Measurements from ENCODE around the gene RASGRF2.

GRCh38 chr5:81014348-81014747, 54.2 kb downstream of the RASGRF2 start:
- no peak for TF ChIP-seq EP300 (IDR thresholded peaks at IDR 0.05; ENCODE audit: low read depth)
- TF ChIP-seq, protein P1, sequence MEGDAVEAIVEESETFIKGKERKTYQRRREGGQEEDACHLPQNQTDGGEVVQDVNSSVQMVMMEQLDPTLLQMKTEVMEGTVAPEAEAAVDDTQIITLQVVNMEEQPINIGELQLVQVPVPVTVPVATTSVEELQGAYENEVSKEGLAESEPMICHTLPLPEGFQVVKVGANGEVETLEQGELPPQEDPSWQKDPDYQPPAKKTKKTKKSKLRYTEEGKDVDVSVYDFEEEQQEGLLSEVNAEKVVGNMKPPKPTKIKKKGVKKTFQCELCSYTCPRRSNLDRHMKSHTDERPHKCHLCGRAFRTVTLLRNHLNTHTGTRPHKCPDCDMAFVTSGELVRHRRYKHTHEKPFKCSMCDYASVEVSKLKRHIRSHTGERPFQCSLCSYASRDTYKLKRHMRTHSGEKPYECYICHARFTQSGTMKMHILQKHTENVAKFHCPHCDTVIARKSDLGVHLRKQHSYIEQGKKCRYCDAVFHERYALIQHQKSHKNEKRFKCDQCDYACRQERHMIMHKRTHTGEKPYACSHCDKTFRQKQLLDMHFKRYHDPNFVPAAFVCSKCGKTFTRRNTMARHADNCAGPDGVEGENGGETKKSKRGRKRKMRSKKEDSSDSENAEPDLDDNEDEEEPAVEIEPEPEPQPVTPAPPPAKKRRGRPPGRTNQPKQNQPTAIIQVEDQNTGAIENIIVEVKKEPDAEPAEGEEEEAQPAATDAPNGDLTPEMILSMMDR (IDR thresholded peaks at IDR 0.05), result no peak

Measured in transverse colon (tissue), 3 donors.